Measurements from ENCODE around the gene RBX1.
"Not testable (repeated sequence)": the region's sequence is repeated elsewhere in the genome, so short reads cannot be mapped to it uniquely, and the experiment has no call there.

The RBX1 gene

DNA sequence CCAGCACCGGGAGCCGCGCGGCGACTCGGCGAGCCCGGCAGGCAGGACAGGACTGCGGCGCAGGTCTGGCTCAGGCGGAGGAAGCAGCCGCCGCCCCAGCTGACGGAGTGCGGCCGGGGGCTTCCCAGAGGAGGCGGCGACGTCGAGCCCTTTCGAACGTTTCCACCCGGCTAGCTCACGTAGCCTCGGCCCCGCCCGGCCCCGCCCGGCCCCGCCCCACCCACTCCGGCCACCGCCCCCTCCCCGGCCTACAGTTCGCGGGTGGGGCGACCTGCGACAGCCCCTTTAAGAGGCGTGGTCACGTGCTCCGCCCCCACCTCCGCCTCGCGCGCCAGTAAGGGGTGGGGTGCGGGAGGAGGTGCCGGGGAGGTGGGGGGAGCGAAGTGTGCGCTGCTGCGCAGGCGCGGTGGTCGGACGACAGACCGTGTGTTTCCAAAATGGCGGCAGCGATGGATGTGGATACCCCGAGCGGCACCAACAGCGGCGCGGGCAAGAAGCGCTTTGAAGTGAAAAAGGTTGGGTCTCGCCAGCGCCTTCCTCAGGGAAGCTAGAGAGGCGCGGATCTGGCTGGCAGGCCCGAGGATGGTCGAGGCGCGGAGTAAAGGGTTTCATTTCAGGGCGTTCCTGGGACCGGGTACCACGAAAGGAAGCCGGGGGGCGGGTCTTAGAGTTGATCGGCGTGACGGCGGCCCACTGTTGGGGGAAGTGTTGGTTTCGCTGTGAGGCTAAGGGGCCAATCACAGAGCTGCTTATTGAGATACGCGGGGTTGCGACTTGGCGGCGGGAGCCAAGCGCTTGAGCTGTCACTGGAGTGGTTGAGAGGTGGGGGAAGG, at the start of gene RBX1:
Gene RBX1, plus strand, starts transcription at position 417 of the 833 bp plus-strand sequence. Its CDS starts 21 bp downstream, at position 438.
- peak; percentile 99 for DNase-seq

DNA sequence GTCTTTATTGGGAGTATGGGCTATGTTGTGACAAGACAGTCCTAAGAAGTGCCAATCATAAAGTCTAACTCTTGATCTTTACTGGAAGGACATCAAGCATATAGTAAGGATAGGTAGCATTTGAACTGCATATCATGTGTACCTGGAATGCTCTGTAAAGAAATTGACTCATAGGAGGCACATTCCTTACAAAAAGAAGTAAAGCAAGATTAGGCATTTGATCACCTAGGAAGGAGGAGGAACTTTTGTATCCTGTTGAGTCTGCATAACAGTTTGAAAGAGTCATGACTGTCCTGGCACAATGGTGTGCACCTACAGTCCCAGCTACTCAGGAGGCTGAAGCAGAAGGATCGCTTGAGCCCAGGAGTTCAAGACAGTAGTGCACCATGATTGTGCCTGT, 47.1 kb upstream of the RBX1 start:
- DNase-seq: no peak

DNA sequence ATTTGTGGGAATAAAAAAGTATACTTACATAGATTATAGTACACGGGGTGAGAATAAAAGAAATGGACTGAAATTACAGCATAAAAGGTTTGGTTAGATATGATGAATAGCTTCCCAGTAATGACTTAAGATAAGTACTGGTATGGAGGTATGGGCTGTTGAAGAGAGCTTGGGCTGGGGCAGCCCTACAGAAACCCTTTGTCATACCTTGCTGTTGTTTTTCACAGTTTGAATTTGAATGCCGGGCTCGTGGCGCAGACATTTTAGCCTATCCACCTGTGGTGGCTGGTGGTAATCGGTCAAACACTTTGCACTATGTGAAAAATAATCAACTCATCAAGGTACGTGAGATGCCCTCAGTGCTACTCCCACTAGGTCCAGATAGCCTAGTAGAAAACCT, 42.3 kb upstream of the RBX1 start:
- no peak for DNase-seq

DNA sequence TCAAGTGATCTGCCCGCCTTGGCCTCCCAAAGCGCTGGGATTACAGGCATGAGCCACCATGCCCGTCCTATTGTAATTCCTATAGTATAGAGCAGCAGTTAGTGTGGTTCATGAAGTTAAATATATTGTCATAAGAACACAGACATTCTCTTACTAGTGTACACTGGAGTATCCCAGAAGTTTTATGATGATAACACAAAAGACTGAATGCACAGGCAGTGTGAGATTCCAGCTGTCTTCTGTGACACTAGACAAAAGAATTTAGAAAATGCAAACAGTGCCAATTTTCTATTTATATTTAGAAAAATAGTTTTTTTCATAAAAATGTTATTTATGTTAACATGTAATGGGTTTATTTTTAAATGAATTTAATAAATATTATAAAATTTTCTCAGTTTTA, 39.4 kb upstream of the RBX1 start:
- no peak for DNase-seq

DNA sequence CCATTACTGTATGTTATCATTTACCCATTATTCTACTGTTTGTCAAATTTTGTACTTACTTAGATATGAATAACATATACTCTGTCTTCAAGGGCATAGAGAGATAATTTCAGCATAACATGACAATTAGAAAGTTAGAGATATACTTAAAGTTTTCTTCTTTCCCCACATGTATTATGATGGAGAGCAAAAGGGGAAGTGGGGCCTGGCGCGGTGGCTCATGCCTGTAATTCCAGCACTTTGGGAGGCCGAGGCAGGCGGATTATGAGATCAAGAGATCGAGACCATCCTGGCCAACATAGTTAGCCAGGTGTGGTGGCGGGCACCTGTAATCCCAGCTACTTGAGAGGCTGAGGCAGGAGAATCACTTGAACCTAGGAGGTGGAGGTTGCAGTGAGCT, 38.2 kb upstream of the RBX1 start:
- DNase-seq: not testable (repeated sequence)

DNA sequence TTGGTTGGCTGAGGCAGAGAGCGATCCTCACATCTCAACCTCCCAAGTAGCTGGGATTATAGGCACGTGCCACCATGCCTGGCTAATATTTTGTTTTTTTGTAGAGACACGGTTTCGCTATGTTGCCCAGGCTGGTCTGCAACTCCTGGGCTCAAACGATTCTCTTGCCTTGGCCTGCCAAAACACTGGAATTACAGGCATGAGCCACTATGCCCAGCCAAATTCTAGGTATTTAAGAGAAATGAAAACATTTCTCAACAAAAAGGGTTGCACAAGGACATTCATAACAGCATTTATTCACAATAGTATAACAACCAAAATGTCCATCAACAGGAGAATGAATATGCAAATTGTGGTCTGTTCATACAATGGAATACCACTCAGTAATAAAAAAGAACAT, 31.7 kb upstream of the RBX1 start:
- DNase-seq: no peak

DNA sequence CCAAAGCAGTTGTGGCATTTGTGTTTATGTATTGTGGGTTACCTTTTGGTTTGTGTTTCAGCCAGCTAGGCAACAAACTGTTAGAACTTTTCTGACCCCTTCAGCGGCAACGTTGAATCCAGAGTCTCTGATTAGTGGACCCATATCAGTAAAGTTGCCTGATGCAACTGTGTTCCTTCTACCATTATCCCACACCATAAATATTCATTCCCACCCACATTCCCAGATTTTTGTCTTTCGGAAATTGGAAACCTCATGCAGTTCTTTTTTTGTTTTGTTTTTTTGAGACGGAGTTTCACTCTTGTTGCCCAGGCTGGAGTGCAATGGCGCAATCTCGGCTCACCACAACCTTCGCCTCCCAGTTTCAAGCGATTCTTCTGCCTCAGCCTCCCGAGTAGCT, 30.7 kb upstream of the RBX1 start:
- peak; percentile 7 for DNase-seq

DNA sequence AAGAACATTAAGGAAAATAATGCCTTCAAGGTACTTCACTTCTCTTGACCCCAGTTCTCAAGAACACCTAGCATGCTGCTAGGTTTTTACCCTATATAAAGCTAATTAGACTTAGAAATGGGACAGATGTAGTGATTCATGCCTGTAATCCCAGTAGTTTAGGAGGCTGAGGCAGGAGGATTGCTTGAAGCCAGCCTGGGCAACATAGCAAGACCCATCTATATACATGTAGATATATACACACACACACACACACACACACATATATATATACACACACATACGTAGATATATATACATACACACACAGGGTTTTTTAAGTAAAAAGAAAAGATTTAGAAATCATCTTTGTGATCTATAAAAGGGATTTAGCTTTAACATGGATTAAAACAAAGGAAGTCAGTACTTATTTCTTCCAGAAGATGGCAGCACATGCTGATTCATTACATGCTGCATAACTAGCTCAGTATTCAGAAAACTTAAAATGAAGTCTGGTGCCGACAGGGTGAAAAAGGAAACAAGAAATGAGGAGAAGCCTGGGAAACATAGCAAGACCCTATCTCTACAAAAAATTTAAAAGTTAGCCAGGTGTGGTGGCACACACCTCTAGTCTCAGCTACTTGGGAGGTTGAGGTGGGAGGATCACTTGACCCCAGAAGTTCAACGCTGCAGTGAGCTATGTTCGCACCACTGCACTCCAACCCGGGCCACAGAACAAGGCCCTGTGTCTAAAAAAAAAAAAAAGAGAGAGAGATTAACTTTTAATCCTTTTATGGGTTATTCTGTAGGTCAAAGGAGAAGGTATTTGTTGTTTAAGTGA, 28.5 kb upstream of the RBX1 start:
- DNase-seq: peak; percentile 55

DNA sequence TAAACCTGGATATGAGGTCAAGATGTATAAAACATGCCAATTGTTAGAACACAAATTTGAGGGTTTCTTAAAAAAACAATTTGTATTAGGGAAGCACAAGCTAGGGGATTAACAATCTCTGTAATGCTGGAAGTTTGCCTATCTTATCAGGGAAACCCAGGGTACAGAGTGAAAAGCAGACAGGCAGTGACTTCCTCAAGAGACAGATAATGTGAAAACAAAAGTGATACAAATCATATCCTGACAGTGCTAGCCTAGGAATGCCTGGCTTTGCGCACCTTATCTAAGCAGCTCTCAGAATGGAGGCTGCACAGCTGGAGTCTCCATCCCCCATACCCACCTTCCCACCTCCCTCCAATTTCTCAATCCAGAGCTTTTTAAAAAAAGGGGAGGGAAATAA, 22.5 kb upstream of the RBX1 start:
- no peak for DNase-seq

DNA sequence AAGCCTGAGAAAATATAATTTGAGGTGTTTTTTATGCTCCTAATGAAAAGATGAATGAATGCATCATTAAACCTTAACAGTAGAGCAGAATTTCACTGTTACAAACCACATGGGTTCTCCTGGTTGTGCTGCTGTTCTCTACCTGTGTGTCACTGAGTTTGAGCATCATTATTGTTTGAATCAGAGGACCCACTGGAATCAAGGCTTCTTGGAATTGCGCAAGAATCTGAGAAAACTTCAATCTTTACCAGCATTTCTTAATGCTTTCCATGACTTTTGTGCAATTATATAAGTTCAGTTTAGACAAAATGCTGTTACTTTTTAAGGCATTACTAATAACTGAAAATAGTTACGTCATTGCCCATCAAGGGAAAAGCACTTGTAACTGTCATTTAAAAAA, 18.8 kb upstream of the RBX1 start:
- no peak for DNase-seq

DNA sequence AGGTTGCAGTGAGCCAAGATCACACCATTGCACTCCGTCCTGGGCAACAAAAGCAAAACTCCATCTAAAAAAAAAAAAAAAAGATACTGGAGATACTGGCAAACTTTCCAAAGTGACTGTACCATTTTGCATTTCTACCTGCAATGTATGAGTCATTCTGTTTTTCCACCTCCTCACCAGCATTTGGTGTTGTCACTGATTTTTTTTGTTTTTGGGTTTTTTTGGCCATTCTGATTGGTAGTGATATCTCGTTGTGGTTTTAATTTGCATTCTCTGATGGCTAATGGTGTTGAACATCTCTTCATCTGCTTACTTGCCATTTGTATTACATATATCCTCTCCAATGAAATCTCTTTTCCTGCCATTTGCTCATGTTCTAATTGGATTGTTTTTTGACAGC, 12.0 kb upstream of the RBX1 start:
- no peak for DNase-seq

DNA sequence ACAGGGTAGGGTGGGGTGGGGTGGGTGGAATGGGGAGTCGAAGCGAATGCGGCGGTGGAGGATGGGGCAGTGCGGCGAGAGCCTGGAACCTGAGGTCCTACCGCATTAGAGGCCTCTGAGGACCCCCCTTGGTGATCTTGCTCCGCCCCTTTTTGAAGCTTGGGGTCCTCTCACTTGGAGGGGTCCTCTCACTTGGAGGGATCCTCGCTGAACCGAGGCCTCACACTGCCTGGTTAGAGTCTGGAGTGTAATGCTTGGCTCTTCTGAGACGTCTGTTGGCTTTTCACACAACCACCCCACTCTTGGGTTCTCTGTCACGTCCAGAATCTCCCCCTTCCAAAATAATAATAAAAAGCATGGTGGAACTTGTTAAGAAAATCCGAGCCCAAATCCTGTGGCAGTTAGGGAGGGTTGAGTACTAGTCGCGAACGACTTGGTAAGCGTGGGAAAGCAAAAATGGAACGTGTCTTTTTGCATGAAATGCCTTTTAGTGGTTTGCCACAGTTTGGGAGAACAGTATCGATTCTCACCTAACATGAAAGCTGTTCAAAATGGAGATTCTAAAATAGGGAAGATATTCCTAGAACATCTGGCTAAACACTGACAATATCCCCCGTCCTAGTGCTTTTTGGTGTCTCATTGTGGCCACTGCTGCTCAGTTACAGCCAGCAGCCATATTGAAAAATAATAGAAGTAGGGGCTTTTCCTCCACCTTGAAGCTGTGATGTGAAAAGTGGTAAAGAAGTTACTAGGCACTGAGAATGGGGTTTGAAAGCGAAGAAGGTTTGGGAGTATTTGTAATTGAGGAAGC, 822 bp downstream of the RBX1 start:
- DNase-seq: no peak

DNA sequence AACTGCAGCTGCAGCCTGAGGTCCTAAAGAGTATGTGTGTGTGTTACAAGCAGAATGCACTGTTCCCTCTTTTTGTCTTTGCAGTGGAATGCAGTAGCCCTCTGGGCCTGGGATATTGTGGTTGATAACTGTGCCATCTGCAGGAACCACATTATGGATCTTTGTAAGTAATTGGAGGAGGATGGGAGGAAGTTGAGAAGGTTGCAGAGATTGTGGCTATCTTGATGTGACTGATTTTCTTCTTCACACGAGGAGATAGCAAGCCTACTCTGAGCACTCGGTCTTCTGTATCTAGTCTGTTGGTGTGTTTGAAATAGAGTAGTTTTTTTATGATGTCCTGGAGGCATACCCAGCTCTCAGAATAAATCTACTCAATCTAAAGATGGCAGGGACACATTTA, 2.3 kb downstream of the RBX1 start:
- no peak for DNase-seq

DNA sequence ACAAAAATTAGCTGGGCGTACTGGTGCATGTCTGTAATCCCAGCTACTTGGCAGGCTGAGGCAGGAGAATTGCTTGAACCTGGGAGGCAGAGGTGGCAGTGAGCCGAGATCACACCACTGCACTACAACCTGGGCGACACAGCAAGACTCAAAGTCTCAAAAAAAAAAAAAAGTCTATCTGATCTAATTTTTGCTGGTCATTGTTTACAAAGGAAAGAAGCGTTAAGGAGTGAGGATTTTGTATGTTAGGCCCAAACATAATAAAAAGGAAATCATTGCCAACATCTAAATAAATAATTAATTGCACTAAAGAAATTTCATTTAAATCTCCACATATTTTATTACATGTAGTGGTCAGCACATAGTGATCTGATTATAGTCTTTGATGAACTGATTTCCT, 2.9 kb downstream of the RBX1 start:
- DNase-seq: no peak

DNA sequence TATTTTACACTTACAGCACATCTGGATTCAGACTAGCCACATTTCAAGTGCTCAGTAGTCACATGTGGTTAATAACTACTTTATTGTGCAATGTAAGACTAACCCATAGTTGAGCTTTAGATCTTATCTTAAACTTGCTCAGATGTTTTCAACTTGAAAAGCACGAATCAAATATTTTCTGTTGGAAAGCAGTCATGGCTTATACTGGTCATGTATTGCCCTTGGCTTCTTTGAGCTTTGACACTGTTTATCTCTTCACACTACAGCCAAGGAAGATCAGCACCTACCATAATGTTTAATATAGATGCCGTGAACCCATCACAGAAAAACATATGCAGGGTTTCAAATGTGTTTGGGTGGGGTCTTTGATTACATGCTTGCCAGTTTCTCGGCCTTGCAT, 4.4 kb downstream of the RBX1 start:
- no peak for DNase-seq

DNA sequence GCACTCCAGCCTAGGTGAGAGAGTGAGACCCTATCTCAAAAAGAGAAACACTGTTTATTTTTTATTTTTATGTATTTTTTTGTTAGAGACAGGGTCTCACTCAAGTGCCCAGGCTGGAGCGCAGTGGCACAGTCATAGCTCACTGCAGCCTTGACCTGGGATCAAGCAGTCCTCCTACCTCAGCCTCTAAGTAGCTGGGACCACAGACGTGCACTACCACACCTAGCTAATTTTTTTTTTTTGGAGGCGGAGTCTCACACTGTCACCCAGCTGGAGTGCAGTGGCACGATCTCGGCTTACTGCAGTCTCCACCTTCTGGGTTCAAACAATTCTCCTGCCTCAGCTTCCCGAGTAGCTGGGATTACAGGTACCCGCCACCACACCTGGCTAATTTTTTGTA, 6.4 kb downstream of the RBX1 start:
- no peak for DNase-seq

DNA sequence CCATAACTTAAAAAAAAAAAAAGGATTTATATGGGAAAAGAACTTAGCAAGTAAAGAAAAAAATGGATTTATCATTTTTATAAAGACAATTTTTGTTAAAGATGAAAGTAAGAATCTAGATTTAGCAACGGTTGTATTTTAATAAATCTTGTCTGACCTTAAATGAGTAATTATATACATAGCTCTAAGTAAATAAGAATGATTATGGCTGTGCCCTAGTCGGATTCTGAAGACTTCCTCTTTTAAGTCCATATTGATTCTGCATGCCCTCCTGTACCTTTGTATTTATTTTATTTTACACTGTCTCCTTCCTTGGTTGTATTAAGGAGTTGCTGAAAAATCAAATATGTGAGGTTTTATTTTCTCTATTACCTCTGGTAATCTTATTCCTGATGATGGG, 7.1 kb downstream of the RBX1 start:
- DNase-seq: no peak

DNA sequence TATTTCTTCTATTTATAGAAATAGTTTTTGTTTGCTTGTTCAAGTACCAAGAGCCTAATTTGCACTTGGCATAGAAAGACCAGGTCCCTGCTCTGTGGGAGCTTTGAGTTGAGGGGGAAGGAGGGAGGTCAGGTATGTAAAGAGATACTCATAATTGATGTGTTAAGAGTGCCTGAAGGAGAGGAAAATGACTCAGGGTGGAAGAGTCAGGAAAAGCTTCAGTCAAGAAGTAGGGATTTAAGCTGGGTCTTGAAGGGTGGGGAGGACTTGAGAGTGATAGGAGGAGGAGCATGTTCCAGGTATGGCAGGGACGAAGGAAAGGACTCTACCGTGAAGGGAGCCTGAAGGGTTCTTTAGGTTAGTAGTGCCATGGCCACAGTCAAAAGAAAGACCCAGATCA, 9.0 kb downstream of the RBX1 start:
- no peak for DNase-seq

DNA sequence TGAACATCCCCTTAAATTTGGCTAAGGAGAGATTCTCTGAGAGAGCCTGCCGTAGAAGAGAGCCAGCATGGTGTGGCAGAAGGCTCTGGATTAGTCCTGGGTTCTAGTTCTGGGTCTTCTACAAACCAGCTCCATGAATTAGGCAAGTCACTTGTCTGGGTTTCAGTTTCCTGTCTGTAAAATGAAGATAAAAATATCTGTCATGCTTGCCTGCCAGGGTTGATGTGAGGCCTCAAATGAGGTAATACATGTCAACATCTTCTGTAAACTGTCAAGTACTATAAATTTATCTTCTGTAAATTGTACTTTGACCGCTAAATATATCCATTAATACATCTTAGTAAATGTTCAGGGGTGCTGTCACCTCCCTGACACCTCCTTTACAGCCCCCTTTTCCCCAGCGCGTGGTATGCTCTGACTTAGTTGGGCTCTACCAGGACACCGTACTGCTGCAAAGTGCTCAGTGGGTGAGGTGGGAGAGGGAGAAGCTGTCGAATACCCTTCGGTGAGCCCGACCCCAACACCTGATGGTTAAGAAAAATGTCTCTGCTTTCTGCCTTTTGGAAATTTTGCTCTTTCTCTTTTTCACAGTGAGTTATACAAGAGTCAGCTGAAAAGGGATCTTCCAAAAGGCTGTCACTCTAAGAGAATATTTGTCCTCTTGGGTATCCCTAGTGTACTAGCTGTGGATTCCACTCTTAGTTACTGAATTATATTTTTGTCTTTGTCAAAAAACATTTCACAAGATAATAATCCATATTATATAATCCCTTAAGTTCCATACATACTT, 15.0 kb downstream of the RBX1 start:
- no peak for DNase-seq

DNA sequence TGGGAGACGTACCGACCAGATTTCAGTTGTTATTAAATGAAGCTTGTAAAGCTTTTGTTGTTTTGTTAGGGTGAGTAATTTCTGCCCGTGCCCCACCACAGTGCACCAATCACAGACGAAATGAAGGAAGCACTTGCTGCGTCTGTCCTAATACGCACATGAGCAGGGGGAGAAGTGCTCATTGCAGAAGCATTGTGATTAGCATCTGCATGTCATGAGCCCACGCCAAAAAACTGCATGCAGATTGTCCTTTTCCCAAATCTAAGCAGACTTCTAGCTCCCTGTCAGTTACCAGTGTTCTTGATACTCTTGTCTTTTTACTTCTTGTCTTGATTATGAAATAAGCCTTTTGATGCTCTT, 15.5 kb downstream of the RBX1 start:
- no peak for DNase-seq

DNA sequence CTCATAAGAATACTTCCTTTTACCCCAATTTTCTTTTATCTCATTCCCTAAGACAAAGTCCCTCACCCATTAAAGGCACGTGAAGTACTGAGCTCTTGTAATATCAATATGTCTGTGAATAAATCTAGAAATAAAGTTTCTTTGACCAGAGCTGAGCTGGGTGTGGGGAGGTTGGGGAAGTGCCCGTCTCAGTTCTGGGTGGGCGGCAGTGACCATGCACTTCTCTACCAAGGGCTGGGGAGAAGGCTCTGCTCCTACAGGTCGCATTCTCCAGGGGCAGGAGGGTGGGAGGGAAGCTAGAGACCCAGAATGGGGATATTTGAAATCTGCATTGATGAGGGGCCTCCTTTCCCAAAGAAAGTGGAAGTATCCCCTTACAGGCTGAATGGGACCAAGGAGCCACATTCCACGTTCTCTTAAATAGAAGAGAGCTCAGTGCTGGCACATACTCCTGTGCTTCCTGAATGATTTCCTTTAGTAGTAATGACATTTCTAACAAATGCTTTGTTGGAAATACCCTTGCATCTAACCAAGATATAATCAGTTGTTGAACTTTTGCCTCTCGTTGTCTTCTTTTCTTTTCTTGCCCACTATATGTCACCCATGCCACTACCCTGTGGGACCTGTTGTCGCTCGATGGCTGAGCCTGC, 16.1 kb downstream of the RBX1 start:
- DNase-seq: no peak

DNA sequence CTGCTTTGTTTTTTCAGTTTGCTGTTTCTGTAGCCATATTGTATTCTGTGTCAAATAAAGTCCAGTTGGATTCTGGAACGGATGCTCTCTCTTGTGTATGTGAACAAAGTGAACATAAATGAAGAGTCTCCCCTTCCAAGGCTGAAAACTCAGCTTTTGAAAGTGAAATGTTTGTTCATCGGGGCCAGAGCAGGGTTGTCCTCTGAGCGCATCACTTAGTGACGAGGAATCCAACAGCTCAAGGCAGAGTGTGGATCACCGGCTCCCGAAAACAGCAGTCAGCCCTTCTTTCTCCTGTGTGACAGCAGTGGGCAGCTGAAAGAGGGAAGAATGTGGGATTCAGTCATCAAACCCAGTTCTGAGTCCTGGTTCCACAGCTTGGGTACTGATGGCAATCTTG, 21.4 kb downstream of the RBX1 start:
- no peak for DNase-seq

Data from activated CD8-positive, alpha-beta memory T cell treated with anti-CD3 and anti-CD28 coated beads for 24 hours (primary cell).